BJ (cell line): ENCODE data around the gene PRDM2. TPM values are rescaled to one million over a fixed set of nuclear protein-coding genes. Genes with fewer than 3 reads are reported as not detected.

Experiments used
- CTCF ChIA-PET: fragments of 350-600 bp; formaldehyde crosslinking; extraction: SDS; loops from one replicate; lab custom pipeline; 2021; ENCODE audit warnings: antibody characterized with exemption, inconsistent platforms; lab: Yijun Ruan, JAX
- POLR2A ChIA-PET: fragments of 300-600 bp; sonication (Branson Sonifier 250); formaldehyde crosslinking; extraction: SDS; loops from one replicate; lab custom pipeline; 2021; ENCODE audit warnings: antibody characterized with exemption; lab: Charles Lee
- DNase-seq: peaks from one replicate; pipeline ENCODE4 v3.0.0-alpha.2; 2011; ENCODE audit warnings: low read depth
- H3K27me3 ChIP-seq: 2 replicates; pipeline ENCODE4 v1.6.0; 2011; ENCODE audit warnings: low read length; ENCODE audit not compliant: control insufficient read depth, insufficient read depth
- H3K36me3 ChIP-seq: 2 replicates; pipeline ENCODE4 v1.5.1; 2011; ENCODE audit warnings: low read length; ENCODE audit not compliant: control insufficient read depth, insufficient read depth
- H3K4me3 ChIP-seq: 2 replicates; pipeline ENCODE4 v1.5.1; 2011; ENCODE audit warnings: low read depth, mild to moderate bottlenecking, control low read depth, low read length
- polyA plus RNA-seq: library from polyadenylated mRNA; depleted of rRNA; stranded (reverse); fragments of >200 nt; gene quantifications from 2 replicates; pipeline ENCODE4 v1.2.3, GENCODE V29; 2011
- TF ChIP-seq, protein P1 (sequence below): IDR thresholded peaks from 2 replicates; pipeline ENCODE4 v1.5.1; 2011; ENCODE audit warnings: low read depth, mild to moderate bottlenecking, control low read depth, inconsistent platforms, low read length, moderate library complexity; ENCODE audit not compliant: insufficient read depth

The PRDM2 gene
- polyA plus RNA-seq, 1 experiment = 9.6 TPM

GRCh38 chr1:13825033-13825432, 125.0 kb downstream of the PRDM2 start:
- TF ChIP-seq, protein P1, sequence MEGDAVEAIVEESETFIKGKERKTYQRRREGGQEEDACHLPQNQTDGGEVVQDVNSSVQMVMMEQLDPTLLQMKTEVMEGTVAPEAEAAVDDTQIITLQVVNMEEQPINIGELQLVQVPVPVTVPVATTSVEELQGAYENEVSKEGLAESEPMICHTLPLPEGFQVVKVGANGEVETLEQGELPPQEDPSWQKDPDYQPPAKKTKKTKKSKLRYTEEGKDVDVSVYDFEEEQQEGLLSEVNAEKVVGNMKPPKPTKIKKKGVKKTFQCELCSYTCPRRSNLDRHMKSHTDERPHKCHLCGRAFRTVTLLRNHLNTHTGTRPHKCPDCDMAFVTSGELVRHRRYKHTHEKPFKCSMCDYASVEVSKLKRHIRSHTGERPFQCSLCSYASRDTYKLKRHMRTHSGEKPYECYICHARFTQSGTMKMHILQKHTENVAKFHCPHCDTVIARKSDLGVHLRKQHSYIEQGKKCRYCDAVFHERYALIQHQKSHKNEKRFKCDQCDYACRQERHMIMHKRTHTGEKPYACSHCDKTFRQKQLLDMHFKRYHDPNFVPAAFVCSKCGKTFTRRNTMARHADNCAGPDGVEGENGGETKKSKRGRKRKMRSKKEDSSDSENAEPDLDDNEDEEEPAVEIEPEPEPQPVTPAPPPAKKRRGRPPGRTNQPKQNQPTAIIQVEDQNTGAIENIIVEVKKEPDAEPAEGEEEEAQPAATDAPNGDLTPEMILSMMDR = 0 out of 2 replicates have a peak, but pooled peaks have one; percentile 30
- ChIA-PET CTCF (interaction anchor here (1.0 to 3.4 kb wide), 6 partner anchors 10 to 163 kb away, joined by 3 to 16 read pairs (median 4); no protein-coding TSS in a partner anchor), POLR2A (no interaction called here)
- peaks cover 1% of the 10 kb centered on the region; the same call in 1 of the 2 replicates for H3K36me3 ChIP-seq
- no peaks in the 10 kb centered on the region for H3K27me3 ChIP-seq
- DNase-seq = no peak
- no peak overlapping the region for H3K4me3 ChIP-seq

GRCh38 chr1:13826009-13826408, 126.0 kb downstream of the PRDM2 start:
- Histone ChIP-seq H3K36me3 (peaks cover 1% of the 10 kb centered on the region; the same call in 1 of the 2 replicates), H3K4me3 (no peak overlapping the region), H3K27me3 (no peaks in the 10 kb centered on the region)
- no peak for DNase-seq
- CTCF ChIA-PET = interaction anchor here (3.4 kb wide), 1 partner anchor 160 kb away, joined by 16 read pairs; no protein-coding TSS in a partner anchor
- POLR2A ChIA-PET = no interaction called here
- TF ChIP-seq, protein P1 = no peak

- POLR2A ChIA-PET = no interaction called here
- TF ChIP-seq, protein P1 = no peak
- no peak overlapping the region for H3K4me3 ChIP-seq
- no peaks in the 10 kb centered on the region for H3K27me3 ChIP-seq
- no peak for DNase-seq
- peaks cover 1% of the 10 kb centered on the region; the same call in 1 of the 2 replicates for H3K36me3 ChIP-seq
- CTCF ChIA-PET = no interaction called here
Measured at GRCh38 chr1:13826591-13826990, 126.6 kb downstream of the PRDM2 start.

DNA sequence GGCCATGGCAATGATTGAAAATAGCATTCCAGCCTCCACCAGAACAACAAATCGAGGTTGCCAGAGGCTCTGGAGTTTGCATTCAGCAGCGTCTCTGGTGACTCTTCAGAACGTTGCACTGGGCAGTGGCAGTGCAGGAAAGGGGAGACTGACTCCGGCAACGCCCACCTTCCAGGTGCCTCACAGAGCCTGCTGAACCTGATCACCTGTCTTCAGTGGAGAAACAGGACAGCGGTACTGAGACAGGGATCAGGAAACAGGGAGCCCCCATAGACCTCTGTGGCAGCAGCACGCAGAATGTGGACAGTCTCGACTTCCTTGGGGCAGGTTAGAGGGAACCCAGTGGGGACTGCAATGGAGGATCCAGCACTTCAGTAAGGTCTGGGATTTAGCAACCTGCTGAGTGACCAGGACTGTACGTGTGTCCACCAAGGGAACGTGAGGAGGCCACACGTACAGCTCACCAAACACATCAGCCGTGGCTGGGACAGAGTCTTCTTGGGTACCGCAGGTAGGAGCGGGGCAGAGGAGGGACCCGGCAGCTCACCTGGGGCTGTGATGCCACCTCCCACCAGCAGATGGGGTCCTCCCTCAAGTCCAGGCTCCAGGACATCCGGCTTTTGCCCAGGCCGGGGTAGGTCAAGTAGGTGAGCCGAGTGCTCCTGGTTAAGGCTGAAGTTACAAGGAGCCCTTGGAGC, 128.6 kb downstream of the PRDM2 start:
- TF ChIP-seq, protein P1 = peak; percentile 47
- CTCF ChIA-PET = interaction anchor here (1.2 kb wide), 1 partner anchor 34 kb away, joined by 3 read pairs; no protein-coding TSS in a partner anchor
- POLR2A ChIA-PET = no interaction called here
- Histone ChIP-seq H3K4me3 (no peak overlapping the region), H3K36me3 (no peaks in the 10 kb centered on the region), H3K27me3 (no peaks in the 10 kb centered on the region)
- DNase-seq = no peak

- POLR2A ChIA-PET = no interaction called here
- no peaks in the 10 kb centered on the region for H3K36me3 ChIP-seq
- no peaks in the 10 kb centered on the region for H3K27me3 ChIP-seq
- no peak for DNase-seq
- H3K4me3 ChIP-seq = no peak overlapping the region
- TF ChIP-seq, protein P1 = no peak
- CTCF ChIA-PET = interaction anchor here (1.2 kb wide), 1 partner anchor 35 kb away, joined by 3 read pairs; no protein-coding TSS in a partner anchor
Measured at GRCh38 chr1:13829152-13829769, 129.3 kb downstream of the PRDM2 start.
